ELR (cell line): Measurements from ENCODE around the gene THTPA.
"Not testable (repeated sequence)": the region's sequence is repeated elsewhere in the genome, so short reads cannot be mapped to it uniquely, and the experiment has no call there.

ENCODE experiments used
- DNase-seq: peaks from one replicate; pipeline ENCODE4 v3.0.0-alpha.2; 2015; ENCODE audit warnings: low read depth

THTPA gene

GRCh38 chr14:23583761-23584526 is 27.9 kb downstream of the THTPA start:
- DNase-seq, result not testable (repeated sequence)

DNA sequence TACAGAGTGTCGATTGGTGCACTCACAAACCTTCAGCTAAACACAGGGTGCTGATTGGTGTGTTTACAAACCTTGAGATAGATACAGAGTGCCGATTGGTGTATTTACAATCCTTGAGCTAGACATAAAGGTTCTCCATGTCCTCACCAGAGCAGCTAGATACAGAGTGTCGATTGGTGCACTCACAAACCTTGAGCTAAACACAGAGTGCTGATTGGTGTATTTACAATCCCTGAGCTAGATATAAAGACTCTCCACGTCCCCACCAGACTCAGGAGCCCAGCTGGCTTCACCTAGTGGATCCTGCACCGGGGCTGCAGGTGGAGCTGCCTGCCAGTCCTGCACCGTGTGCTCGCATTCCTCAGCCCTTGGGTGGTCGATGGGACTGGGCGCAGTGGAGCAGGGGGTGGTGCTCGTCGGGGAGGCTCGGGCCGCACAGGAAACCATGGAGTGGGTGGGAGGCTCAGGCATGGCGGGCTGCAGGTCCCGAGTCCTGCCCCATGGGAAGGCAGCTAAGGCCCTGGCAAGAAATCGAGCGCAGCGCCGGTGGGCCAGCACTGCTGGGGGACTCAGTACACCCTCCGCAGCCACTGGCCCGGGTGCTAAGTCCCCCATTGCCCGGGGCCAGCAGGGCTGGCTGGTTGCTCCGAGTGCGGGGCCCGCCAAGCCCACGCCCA is 28.6 kb downstream of the THTPA start:
- not testable (repeated sequence) for DNase-seq

DNA sequence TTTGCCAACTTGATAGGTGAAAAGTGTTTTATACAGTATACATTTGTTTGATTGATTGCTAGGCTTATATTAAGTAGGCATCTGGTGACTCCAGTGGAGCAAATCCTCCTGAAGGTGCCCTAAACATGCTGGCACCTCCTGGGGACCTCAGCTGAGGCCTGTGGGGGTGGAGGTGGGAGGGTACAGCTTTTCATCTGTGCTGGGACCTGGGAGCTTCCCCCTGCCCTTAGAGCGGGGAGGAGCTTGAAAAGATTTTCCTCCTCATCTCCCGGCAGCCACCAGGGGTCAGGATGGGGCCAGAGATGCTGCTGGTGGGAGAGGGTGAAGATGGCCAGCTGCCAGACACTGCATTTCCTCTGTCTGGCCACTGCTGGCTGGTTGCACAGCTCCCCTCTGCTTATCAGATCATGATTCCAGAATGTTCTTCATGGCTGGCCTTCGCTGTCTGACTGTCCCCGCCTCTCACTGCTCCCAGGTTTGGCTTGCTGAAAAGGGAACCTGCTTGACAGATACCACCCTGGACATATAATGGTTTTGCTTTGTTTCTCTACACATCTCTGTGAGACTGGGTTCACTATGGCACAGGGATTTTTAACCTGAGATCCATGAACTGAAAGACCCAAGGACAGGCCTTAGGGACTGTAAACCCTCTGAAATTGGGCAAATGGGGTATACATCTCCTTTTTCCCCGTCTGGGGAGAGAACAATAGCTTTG is 33.0 kb downstream of the THTPA start:
- peak; percentile 86 for DNase-seq

DNA sequence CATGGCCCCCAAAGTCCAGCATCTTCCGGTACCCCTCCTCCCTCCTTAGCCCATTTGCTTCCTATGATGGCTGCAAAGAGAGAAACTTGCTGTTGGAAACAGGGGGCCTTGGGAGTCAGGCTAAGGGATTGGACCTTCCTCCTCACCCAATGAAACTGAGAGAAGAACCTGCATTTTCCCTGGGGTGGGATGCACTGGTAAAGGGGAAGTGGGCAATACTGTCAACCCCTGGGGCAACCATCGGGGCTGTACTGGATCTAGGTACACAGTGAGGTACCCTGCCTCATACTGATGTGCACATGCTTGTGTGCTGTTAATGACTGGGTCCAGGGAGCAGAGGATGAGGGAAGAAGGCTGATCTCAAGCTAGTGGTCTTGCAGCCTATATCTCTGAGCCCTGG is 33.5 kb downstream of the THTPA start:
- DNase-seq, result no peak

DNA sequence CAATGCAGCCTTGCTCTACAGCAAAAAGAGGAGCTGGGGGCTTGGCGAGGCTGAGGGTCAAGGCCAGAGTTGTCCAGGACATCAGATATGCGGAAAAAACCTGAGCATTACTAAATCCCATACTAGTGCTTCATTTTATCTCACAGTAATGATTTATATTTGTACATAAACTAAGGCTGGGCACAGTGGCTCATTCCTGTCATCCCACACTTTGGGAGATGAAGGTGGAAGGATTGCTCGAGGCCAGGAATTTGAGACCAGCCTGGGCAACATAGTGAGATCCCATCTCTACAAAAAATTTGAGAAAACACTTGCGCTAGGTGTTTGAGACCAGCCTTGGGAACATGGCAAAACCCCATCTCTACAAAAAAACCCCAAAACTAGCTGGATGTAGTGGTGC is 34.1 kb downstream of the THTPA start:
- DNase-seq, result no peak

DNA sequence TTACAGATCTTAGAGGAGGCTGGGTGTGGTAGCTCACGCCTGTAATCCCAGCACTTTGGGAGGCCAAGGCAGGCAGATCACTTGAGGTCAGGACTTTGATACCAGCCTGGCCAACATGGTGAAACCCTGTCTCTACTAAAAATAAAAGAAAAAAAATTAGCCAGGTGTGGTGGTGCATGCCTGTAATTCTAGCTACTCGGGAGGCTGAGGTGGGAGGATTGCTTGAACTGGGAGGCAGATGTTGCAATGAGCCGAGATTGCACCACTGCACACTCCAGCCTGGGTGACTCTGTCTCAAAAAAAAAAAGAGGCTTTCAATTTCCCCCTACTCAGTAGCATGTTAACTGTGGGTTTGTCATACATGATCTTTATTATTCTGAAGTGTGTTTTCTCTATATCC is 38.1 kb downstream of the THTPA start:
- DNase-seq, result not testable (repeated sequence)

GRCh38 chr14:23600322-23600707 is 44.2 kb downstream of the THTPA start:
- DNase-seq, result no peak

- no peak for DNase-seq
Observed at GRCh38 chr14:23600806-23601205, 44.7 kb downstream of the THTPA start.

- DNase-seq, result no peak
Observed at GRCh38 chr14:23601424-23601823, 45.4 kb downstream of the THTPA start.

DNA sequence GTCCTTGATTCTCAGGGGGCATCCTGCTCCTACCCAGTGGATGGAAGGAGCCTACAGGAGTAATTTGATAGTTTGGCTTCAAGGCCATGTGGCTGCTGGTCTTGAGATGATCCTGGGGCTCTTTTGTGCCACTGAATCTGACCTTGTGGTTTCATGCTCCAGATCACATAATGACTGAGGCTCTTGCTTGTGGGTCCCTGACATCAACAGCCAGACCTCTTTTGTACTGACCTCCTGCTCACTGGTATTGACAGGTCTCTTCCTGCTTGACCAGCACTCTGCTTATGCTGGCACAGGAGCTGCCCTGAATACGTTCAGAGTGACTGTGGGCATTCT is 45.7 kb downstream of the THTPA start:
- DNase-seq, result no peak

GRCh38 chr14:23602181-23603095 is 46.4 kb downstream of the THTPA start:
- DNase-seq, result no peak

DNA sequence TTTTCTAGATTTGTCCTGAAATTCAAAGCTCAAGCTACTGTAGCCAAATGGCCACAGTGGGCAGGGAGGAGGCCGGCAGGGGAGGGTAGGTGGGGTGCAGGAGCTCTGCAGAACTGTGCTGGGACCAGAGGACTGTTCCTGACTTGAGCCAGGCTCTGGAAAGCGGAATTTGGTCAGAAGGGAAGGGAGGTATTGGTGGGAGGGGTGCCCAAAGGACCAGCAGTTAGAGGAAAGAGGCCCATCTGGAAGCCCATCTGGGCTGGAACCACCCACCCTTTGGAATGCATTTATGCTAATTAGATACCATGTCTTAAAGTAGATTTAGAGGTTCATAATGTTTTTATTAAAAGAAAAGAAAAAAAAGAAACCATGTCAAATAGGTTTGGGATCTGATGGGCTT is 47.0 kb downstream of the THTPA start:
- no peak for DNase-seq

GRCh38 chr14:23604148-23604547 is 48.1 kb downstream of the THTPA start:
- no peak for DNase-seq

GRCh38 chr14:23604675-23605170 is 48.7 kb downstream of the THTPA start:
- DNase-seq, result no peak

DNA sequence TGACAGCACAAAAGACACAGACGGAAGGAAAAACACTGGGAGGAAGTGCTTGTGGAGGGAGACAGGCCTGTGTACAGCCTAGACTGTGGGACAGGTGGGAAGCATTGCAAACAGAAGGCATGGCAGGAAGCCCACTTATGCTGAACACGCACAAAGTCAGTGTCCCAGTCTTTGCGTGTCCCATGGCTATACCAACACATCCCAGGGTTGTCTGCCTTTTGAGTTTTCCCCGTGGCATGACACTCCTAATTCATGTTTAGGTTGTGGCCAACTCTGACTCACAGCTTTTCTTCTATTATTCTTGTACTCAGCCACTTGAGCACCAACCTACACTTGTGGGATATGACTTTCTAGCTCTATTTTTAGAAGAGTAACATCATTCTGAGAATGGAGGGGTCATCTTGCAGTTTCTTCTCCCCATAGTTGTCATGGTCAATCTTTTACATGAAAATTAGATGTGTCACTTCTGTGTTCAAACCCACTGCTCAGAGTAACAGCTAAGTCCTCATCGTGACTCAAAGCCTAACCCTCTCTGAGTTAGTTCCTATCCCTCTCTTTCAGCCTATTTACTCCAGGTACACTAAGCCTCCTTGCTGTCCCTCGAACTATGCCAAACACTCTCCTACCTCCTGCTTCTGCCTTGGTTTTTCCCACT is 50.0 kb downstream of the THTPA start:
- DNase-seq, result no peak

DNA sequence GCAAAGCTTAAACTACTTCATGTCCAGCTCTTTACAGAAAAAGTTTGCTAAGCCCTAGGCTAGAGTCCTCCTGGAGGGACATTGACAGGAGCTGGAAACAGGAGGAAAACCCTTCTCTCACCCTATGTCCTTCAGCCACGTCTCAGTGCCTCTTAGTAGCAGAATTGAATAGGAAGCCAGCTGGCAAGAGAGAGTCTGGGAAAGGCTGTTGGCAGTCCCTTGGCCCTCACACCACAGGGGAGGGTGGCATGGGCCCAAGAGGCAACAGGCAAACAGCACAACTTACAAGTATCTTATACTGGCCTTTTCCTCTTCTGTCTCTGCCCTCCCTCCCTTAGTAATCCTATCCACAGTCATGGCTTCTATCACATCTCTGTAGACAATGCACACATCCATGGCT is 52.4 kb downstream of the THTPA start:
- DNase-seq, result no peak

- no peak for DNase-seq
Observed at GRCh38 chr14:23609001-23609400, 52.9 kb downstream of the THTPA start.

- DNase-seq, result not testable (repeated sequence)
Observed at GRCh38 chr14:23609411-23610089, 53.5 kb downstream of the THTPA start.
